ENCODE data around the gene TMEFF2. TPM values are rescaled to one million over a fixed set of nuclear protein-coding genes. Genes with fewer than 3 reads are reported as not detected.

TMEFF2 gene
- total and polyA plus RNA-seq, 10 donors = not detected

- intact Hi-C loops (cut with DNase I; ENCODE audit: low total_unique reads) = no loop called here
- no peaks in the 10 kb centered on the region for H3K9me3 ChIP-seq
- peaks cover 0 to 3% (median 0%) of the 10 kb centered on the region in 7 donors for H3K27me3 ChIP-seq (replicated peaks in 1 of 7)
- no peaks in the 10 kb centered on the region for H3K36me3 ChIP-seq
- no peaks in the 10 kb centered on the region for H3K4me1 ChIP-seq
- no peak overlapping the region for H3K27ac ChIP-seq
- H3K4me3 ChIP-seq = no peak overlapping the region
- WGBS, 5 donors = 80 to 91% (median 82%) methylated on average over 6 of the region's 6 CpGs
- no peak for DNase-seq
- TF ChIP-seq CTCF (IDR thresholded peaks at IDR 0.05 in 8 of 11, conservative IDR thresholded peaks at IDR 0.05 in 3 of 11) (no peak), POLR2AphosphoS5 (IDR thresholded peaks at IDR 0.05) (no peak), POLR2A (IDR thresholded peaks at IDR 0.05) (no peak)
Measured at GRCh38 chr2:192230889-192231453, 36.2 kb upstream of the TMEFF2 start.

- peaks cover 0 to 7% (median 0%) of the 10 kb centered on the region in 7 donors for H3K27me3 ChIP-seq (replicated peaks in 1 of 7)
- H3K4me1 ChIP-seq = no peaks in the 10 kb centered on the region
- H3K36me3 ChIP-seq = no peaks in the 10 kb centered on the region
- intact Hi-C loops (cut with DNase I; ENCODE audit: low total_unique reads) = no loop called here
- TF ChIP-seq POLR2A (IDR thresholded peaks at IDR 0.05) (no peak), POLR2AphosphoS5 (IDR thresholded peaks at IDR 0.05) (no peak), CTCF (IDR thresholded peaks at IDR 0.05 in 8 of 11, conservative IDR thresholded peaks at IDR 0.05 in 3 of 11) (no peak)
- no peak for DNase-seq
- H3K27ac ChIP-seq = no peak overlapping the region
- H3K9me3 ChIP-seq = no peaks in the 10 kb centered on the region
- H3K4me3 ChIP-seq = no peak overlapping the region
Measured at GRCh38 chr2:192228685-192229084, 34.0 kb upstream of the TMEFF2 start.

- TF ChIP-seq CTCF (IDR thresholded peaks at IDR 0.05 in 8 of 11, conservative IDR thresholded peaks at IDR 0.05 in 3 of 11) (no peak), POLR2AphosphoS5 (IDR thresholded peaks at IDR 0.05) (no peak), POLR2A (IDR thresholded peaks at IDR 0.05) (no peak)
- Histone ChIP-seq H3K27me3 (replicated peaks in 1 of 7) (no peaks in the 10 kb centered on the region), H3K4me3 (no peak overlapping the region), H3K27ac (no peak overlapping the region), H3K4me1 (no peaks in the 10 kb centered on the region), H3K36me3 (no peaks in the 10 kb centered on the region), H3K9me3 (no peaks in the 10 kb centered on the region)
- intact Hi-C loops (cut with DNase I; ENCODE audit: low total_unique reads) = no loop called here
- WGBS, 5 donors = 86 to 94% (median 93%) methylated on average over 1 of the region's 1 CpG
- DNase-seq = no peak
Measured at GRCh38 chr2:192218970-192219369, 24.2 kb upstream of the TMEFF2 start.

- no peaks in the 10 kb centered on the region for H3K36me3 ChIP-seq
- no peak overlapping the region for H3K27ac ChIP-seq
- intact Hi-C loops (cut with DNase I; ENCODE audit: low total_unique reads) = no loop called here
- no peaks in the 10 kb centered on the region for H3K27me3 ChIP-seq (replicated peaks in 1 of 7)
- no peak for DNase-seq
- no peaks in the 10 kb centered on the region for H3K9me3 ChIP-seq
- no peak for TF ChIP-seq CTCF (IDR thresholded peaks at IDR 0.05 in 8 of 11, conservative IDR thresholded peaks at IDR 0.05 in 3 of 11)
- TF ChIP-seq POLR2A (IDR thresholded peaks at IDR 0.05) = no peak
- TF ChIP-seq POLR2AphosphoS5 (IDR thresholded peaks at IDR 0.05) = no peak
- H3K4me3 ChIP-seq = no peak overlapping the region
- no peaks in the 10 kb centered on the region for H3K4me1 ChIP-seq
- WGBS, 5 donors = 86 to 94% (median 92%) methylated on average over 2 of the region's 2 CpGs
Measured at GRCh38 chr2:192218377-192218776, 23.6 kb upstream of the TMEFF2 start.

All from spleen (tissue), 11 donors.